Retinal pigment epithelial cell (primary cell): ENCODE results near the gene DRAM1.

Source experiments
- DNase-seq: peaks from one replicate; pipeline ENCODE4 v3.0.0-alpha.2; 2010; ENCODE audit warnings: low read depth
- H3K4me3 ChIP-seq: 2 replicates; pipeline ENCODE4 v1.5.1; 2011; ENCODE audit warnings: mild to moderate bottlenecking, low read length, control low read depth, moderate library complexity
- TF ChIP-seq, protein P1 (sequence below): conservative IDR thresholded peaks from 2 replicates; pipeline ENCODE4 v1.5.1; 2011; ENCODE audit warnings: low read depth, low read length, control low read depth, inconsistent platforms

Gene DRAM1

DNA sequence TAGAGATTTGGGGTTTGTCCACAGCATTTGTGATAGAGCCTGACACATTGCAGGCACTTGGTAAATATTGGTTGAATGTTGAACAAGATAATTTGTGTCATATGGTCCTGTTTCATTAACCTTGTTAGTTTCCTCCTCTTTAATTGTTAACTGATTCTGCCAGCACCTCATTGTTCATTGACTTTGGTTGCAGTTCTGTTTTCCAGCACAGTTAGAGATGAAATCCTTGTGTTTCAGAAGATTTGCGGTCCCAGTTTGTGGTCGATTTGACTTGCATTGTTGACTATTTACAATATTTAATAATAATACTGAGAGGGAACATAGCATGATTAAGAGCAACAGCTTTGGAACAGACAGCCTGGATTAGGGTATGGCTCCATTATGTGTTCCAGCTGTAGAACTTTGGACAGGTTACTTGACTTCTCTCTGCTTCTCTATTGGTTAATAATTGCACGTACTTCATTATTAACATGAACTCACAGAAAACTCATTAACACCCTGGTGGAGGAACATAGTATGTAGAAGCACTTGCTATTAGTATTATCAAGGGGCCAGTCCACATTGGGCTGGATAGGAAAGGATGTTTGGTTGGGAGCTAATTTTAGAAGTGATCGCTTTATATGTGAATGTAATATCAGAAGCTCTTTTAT lies 8.7 kb downstream of the DRAM1 start:
- TF ChIP-seq, protein P1, sequence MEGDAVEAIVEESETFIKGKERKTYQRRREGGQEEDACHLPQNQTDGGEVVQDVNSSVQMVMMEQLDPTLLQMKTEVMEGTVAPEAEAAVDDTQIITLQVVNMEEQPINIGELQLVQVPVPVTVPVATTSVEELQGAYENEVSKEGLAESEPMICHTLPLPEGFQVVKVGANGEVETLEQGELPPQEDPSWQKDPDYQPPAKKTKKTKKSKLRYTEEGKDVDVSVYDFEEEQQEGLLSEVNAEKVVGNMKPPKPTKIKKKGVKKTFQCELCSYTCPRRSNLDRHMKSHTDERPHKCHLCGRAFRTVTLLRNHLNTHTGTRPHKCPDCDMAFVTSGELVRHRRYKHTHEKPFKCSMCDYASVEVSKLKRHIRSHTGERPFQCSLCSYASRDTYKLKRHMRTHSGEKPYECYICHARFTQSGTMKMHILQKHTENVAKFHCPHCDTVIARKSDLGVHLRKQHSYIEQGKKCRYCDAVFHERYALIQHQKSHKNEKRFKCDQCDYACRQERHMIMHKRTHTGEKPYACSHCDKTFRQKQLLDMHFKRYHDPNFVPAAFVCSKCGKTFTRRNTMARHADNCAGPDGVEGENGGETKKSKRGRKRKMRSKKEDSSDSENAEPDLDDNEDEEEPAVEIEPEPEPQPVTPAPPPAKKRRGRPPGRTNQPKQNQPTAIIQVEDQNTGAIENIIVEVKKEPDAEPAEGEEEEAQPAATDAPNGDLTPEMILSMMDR, result no peak
- no peak for DNase-seq
- no peak overlapping the region for H3K4me3 ChIP-seq

- DNase-seq, result no peak
- TF ChIP-seq, protein P1, result no peak
- H3K4me3 ChIP-seq, result no peak overlapping the region
Measured at GRCh38 chr12:101889211-101889752, 11.9 kb downstream of the DRAM1 start.

- peak; percentile 28 for DNase-seq
- TF ChIP-seq, protein P1, result no peak
- no peak overlapping the region for H3K4me3 ChIP-seq
Measured at GRCh38 chr12:101891462-101891971, 14.1 kb downstream of the DRAM1 start.

- TF ChIP-seq, protein P1, result no peak
- no peak overlapping the region for H3K4me3 ChIP-seq
- no peak for DNase-seq
Measured at GRCh38 chr12:101892794-101893193, 15.4 kb downstream of the DRAM1 start.

DNA sequence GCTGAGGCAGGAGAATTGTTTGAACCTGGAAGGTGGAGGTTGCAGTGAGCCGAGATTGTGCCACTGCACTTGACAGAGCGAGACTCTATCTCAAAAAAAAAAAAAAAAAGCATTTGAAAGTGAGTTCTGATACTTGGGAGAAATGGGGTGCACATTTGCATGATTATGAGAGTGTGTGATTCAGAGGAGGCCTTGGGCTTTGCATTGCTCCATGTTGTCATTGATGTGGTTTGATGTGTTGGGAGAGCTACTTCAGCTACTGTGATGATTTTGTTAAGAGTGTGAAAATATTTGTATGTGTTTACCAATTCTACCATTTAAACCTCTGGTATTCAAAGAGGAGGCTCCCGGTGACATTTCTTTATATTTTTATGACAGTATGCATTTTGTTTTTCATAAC lies 24.4 kb downstream of the DRAM1 start:
- TF ChIP-seq, protein P1, result no peak
- no peak for DNase-seq

GRCh38 chr12:101902641-101903040 lies 25.3 kb downstream of the DRAM1 start:
- TF ChIP-seq, protein P1, result no peak
- no peak overlapping the region for H3K4me3 ChIP-seq
- DNase-seq, result no peak

More for the DNA sequence above, 24.4 kb downstream of the DRAM1 start:
- no peak overlapping the region for H3K4me3 ChIP-seq

GRCh38 chr12:101906226-101906625 lies 28.8 kb downstream of the DRAM1 start:
- no peak for DNase-seq
- TF ChIP-seq, protein P1, result no peak
- no peak overlapping the region for H3K4me3 ChIP-seq
